ENCODE data around the gene SPAG5. TPM values are rescaled to one million over a fixed set of nuclear protein-coding genes. Genes with fewer than 3 reads are reported as not detected.
A peak's percentile ranks its signal among the peaks of the same experiment; 100 is the strongest.

The SPAG5 gene
- total and polyA plus RNA-seq, 8 donors, result 1.2 to 48.7 (median 8.4) TPM

- H3K9me3 ChIP-seq, result no peaks in the 10 kb centered on the region
- no peak overlapping the region for H3K4me3 ChIP-seq
- no peak overlapping the region for H3K27ac ChIP-seq
- 67 to 83% (median 74%) methylated on average over 4 of the region's 4 CpGs for WGBS, 5 donors
- TF ChIP-seq EP300 (IDR thresholded peaks at IDR 0.05) (no peak), CTCF (IDR thresholded peaks at IDR 0.05) (no peak), POLR2A (IDR thresholded peaks at IDR 0.05) (no peak), POLR2AphosphoS5 (IDR thresholded peaks at IDR 0.05) (no peak)
- H3K27me3 ChIP-seq, result no peaks in the 10 kb centered on the region
- no peak for DNase-seq
- peaks cover 0 to 5% (median 3%) of the 10 kb centered on the region in 4 donors for H3K36me3 ChIP-seq
- H3K4me1 ChIP-seq, result peaks cover 3 to 10% (median 7%) of the 10 kb centered on the region in 4 donors
- intact Hi-C loops (cut with DNase I; ENCODE audit: low total_unique reads), result no loop called here
Observed at GRCh38 chr17:28541439-28541838, 57.4 kb downstream of the SPAG5 start.

GRCh38 chr17:28540231-28540630 is 58.6 kb downstream of the SPAG5 start:
- DNase-seq, result no peak
- Histone ChIP-seq H3K36me3 (no peaks in the 10 kb centered on the region), H3K27ac (no peak overlapping the region), H3K9me3 (no peaks in the 10 kb centered on the region), H3K4me3 (no peak overlapping the region), H3K27me3 (no peaks in the 10 kb centered on the region), H3K4me1 (peaks cover 3 to 19% (median 9%) of the 10 kb centered on the region in 4 donors)
- TF ChIP-seq POLR2AphosphoS5 (IDR thresholded peaks at IDR 0.05) (no peak), EP300 (IDR thresholded peaks at IDR 0.05) (no peak), POLR2A (IDR thresholded peaks at IDR 0.05) (no peak), CTCF (IDR thresholded peaks at IDR 0.05) (no peak)
- 67 to 84% (median 80%) methylated on average over 3 to 4 of the region's 4 CpGs for WGBS, 5 donors
- intact Hi-C loops (cut with DNase I; ENCODE audit: low total_unique reads), result no loop called here

GRCh38 chr17:28538296-28538895 is 60.4 kb downstream of the SPAG5 start:
- DNase-seq, result no peak
- Histone ChIP-seq H3K4me3 (no peak overlapping the region), H3K27me3 (no peaks in the 10 kb centered on the region), H3K36me3 (no peaks in the 10 kb centered on the region), H3K27ac (no peak overlapping the region), H3K9me3 (no peaks in the 10 kb centered on the region), H3K4me1 (peaks cover 3 to 24% (median 9%) of the 10 kb centered on the region in 4 donors)
- WGBS, 5 donors, result 83 to 92% (median 89%) methylated on average over 14 of the region's 14 CpGs
- intact Hi-C loops (cut with DNase I; ENCODE audit: low total_unique reads), result loop anchor here (5.0 kb wide), 1 partner anchor 41 kb away; no protein-coding TSS in a partner anchor
- no peak for TF ChIP-seq POLR2A (IDR thresholded peaks at IDR 0.05)

GRCh38 chr17:28537219-28537610 is 61.6 kb downstream of the SPAG5 start:
- peak in 1 of 2 donors; percentile 84 for DNase-seq
- intact Hi-C loops (cut with DNase I; ENCODE audit: low total_unique reads), result loop anchor here (5.0 kb wide), 1 partner anchor 40 kb away; no protein-coding TSS in a partner anchor
- H3K9me3 ChIP-seq, result no peaks in the 10 kb centered on the region
- no peaks in the 10 kb centered on the region for H3K36me3 ChIP-seq
- H3K4me3 ChIP-seq, result no peak overlapping the region
- WGBS, 5 donors, result 29 to 59% (median 45%) methylated on average over 9 to 12 of the region's 12 CpGs
- TF ChIP-seq CTCF (IDR thresholded peaks at IDR 0.05) (no peak), POLR2A (IDR thresholded peaks at IDR 0.05) (no peak), POLR2AphosphoS5 (IDR thresholded peaks at IDR 0.05) (no peak), EP300 (IDR thresholded peaks at IDR 0.05) (no peak)
- peaks cover 3 to 24% (median 13%) of the 10 kb centered on the region in 4 donors for H3K4me1 ChIP-seq
- no peak overlapping the region for H3K27ac ChIP-seq
- no peaks in the 10 kb centered on the region for H3K27me3 ChIP-seq
